ENCODE measurements around the gene DPYSL5.

DNA sequence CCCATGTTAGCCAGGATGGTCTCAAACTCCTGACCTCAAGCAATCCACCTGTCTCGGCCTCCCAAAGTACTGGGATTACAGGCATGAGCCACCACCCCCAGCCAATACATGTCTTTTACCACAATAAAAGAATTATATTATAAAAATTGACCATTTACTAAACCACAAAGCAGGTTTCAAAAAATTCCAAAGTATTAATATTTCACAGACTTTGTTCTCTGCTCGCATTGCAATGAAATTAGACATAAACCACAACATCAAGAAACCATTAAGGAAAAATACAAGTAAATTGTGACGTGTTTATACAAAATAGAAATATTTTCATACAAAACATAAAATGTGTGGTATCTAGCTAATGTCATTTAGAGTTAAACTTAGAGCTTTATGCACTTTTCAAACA lies 109.1 kb downstream of the DPYSL5 start:
- TF ChIP-seq, protein P1, sequence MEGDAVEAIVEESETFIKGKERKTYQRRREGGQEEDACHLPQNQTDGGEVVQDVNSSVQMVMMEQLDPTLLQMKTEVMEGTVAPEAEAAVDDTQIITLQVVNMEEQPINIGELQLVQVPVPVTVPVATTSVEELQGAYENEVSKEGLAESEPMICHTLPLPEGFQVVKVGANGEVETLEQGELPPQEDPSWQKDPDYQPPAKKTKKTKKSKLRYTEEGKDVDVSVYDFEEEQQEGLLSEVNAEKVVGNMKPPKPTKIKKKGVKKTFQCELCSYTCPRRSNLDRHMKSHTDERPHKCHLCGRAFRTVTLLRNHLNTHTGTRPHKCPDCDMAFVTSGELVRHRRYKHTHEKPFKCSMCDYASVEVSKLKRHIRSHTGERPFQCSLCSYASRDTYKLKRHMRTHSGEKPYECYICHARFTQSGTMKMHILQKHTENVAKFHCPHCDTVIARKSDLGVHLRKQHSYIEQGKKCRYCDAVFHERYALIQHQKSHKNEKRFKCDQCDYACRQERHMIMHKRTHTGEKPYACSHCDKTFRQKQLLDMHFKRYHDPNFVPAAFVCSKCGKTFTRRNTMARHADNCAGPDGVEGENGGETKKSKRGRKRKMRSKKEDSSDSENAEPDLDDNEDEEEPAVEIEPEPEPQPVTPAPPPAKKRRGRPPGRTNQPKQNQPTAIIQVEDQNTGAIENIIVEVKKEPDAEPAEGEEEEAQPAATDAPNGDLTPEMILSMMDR (IDR thresholded peaks at IDR 0.05), result no peak
- no peak for TF ChIP-seq POLR2A (IDR thresholded peaks at IDR 0.05)
- no peak for TF ChIP-seq POLR2AphosphoS5 (IDR thresholded peaks at IDR 0.05)
- TF ChIP-seq EP300 (IDR thresholded peaks at IDR 0.05), result no peak
